B cell (primary cell): ENCODE results near the gene VANGL2. TPM values are rescaled to one million over a fixed set of nuclear protein-coding genes. Genes with fewer than 3 reads are reported as not detected.
A peak's percentile ranks its signal among the peaks of the same experiment; 100 is the strongest.

ENCODE experiments used
- ATAC-seq: fragments of 200-7000 bp; cut with Tn5 transposase; one replicate; pipeline ENCODE4 v1.10.0; 2021; ENCODE audit warnings: low read depth, mild to moderate bottlenecking, moderate number of reproducible peaks, moderate library complexity
- CTCF ChIA-PET: fragments of 350-600 bp; sonication (Branson Sonifier 250); formaldehyde crosslinking; loops from one replicate; lab custom pipeline; 2021; ENCODE audit warnings: antibody characterized with exemption, inconsistent platforms; lab: Charles Lee
- POLR2A ChIA-PET: fragments of 350-600 bp; sonication (Branson Sonifier 250); formaldehyde crosslinking; loops from one replicate; lab custom pipeline; 2021; ENCODE audit warnings: antibody characterized with exemption; lab: Charles Lee
- DNase-seq: peaks from one replicate; pipeline ENCODE4 v3.0.0; 2013
- H2AFZ ChIP-seq: 2 replicates; pipeline ENCODE4 v1.6.1; 2012; ENCODE audit warnings: mild to moderate bottlenecking, low read depth, low read length; ENCODE audit not compliant: insufficient read depth, poor library complexity, severe bottlenecking
- H3K27ac ChIP-seq, 2 donors: 1 replicate in 1 of 2; 2 replicates in 1 of 2; pipeline ENCODE4 v1.5.1; 2012 to 2013; ENCODE audit warnings: low read length in 2 of 2, mild to moderate bottlenecking in 2 of 2, moderate library complexity in 1 of 2
- H3K27me3 ChIP-seq, 4 experiments: fragments of 200-600 bp in 1 of 4; sonication (generic) in 1 of 4; replicated peaks in 1 of 4; 1 replicate in 2 of 4; 2 replicates in 2 of 4; pipeline versions ENCODE4 v1.6.1 to v1.7.0; 2013 to 2016; ENCODE audit warnings: low read length in 3 of 4, mild to moderate bottlenecking in 2 of 4, mixed read lengths in 1 of 4, moderate library complexity in 1 of 4; ENCODE audit not compliant: insufficient read depth in 4 of 4, control insufficient read depth in 3 of 4; ENCODE audit errors: control extremely low read depth in 1 of 4
- H3K36me3 ChIP-seq, 2 experiments: replicated peaks in 1 of 2; 1 replicate in 1 of 2; 2 replicates in 1 of 2; pipeline versions ENCODE4 v1.6.1 to v1.7.1; 2013; ENCODE audit warnings: low read length in 1 of 2; ENCODE audit not compliant: insufficient read depth in 2 of 2, control insufficient read depth in 1 of 2; ENCODE audit errors: control extremely low read depth in 1 of 2, extremely low read depth in 1 of 2
- H3K4me1 ChIP-seq, 2 donors: fragments of 200-600 bp in 1 of 2; sonication (generic) in 1 of 2; 1 replicate in 1 of 2; 2 replicates in 1 of 2; pipeline versions ENCODE4 v1.5.1 to v1.6.1; 2013 to 2017; ENCODE audit warnings: low read length in 2 of 2; ENCODE audit not compliant: control insufficient read depth in 2 of 2, insufficient read depth in 2 of 2
- H3K4me2 ChIP-seq: replicated peaks from 2 replicates; pipeline ENCODE3; 2012; ENCODE audit warnings: mild to moderate bottlenecking, low read depth, low read length; ENCODE audit not compliant: poor library complexity, severe bottlenecking
- H3K4me3 ChIP-seq, 5 experiments: fragments of 200-600 bp in 1 of 5; sonication (generic) in 1 of 5; 1 replicate in 3 of 5; 2 replicates in 2 of 5; pipeline versions ENCODE4 v1.5.1 to v1.7.0; 2011 to 2016; ENCODE audit warnings: low read length in 4 of 5, mild to moderate bottlenecking in 4 of 5, low read depth in 2 of 5, control low read depth in 1 of 5, moderate library complexity in 1 of 5; ENCODE audit not compliant: insufficient read depth in 1 of 5; ENCODE audit errors: control extremely low read depth in 1 of 5, extremely low read depth in 1 of 5
- H3K79me2 ChIP-seq: fragments of 200-600 bp; sonication (generic); one replicate; pipeline ENCODE4 v1.6.0; 2016; ENCODE audit warnings: low read length; ENCODE audit not compliant: control insufficient read depth, insufficient read depth
- H3K9ac ChIP-seq: fragments of 200-600 bp; sonication (generic); 2 replicates; pipeline ENCODE4 v1.6.1; 2017; ENCODE audit warnings: mild to moderate bottlenecking, low read length, moderate library complexity
- H3K9me3 ChIP-seq, 3 donors: one replicate each; pipeline versions ENCODE4 v1.6.1 to v1.7.1; 2013; ENCODE audit warnings: low read length in 2 of 3; ENCODE audit not compliant: control insufficient read depth in 2 of 3, insufficient read depth in 1 of 3; ENCODE audit errors: control extremely low read depth in 1 of 3
- H4K20me1 ChIP-seq: 2 replicates; pipeline ENCODE4 v1.6.0; 2012; ENCODE audit warnings: mild to moderate bottlenecking, low read length; ENCODE audit not compliant: insufficient read depth, control insufficient read depth, poor library complexity, severe bottlenecking
- H3K27ac Mint-ChIP-seq: one replicate; pipeline ENCODE4 v1.8.0; 2021; ENCODE audit warnings: mixed read lengths
- H3K27me3 Mint-ChIP-seq: one replicate; pipeline ENCODE4 v1.8.0; 2021; ENCODE audit warnings: mixed read lengths
- H3K4me1 Mint-ChIP-seq: one replicate; pipeline ENCODE4 v1.8.0; 2021; ENCODE audit warnings: mixed read lengths
- H3K4me3 Mint-ChIP-seq: one replicate; pipeline ENCODE4 v1.8.0; 2021; ENCODE audit warnings: mixed read lengths
- H3K9me3 Mint-ChIP-seq: one replicate; pipeline ENCODE4 v1.8.0; 2022; ENCODE audit warnings: mixed read lengths; ENCODE audit not compliant: insufficient read depth
- CTCF ChIP-seq: fragments of 200-600 bp; IDR thresholded peaks from one replicate; pipeline ENCODE4 v1.8.0; 2022; ENCODE audit warnings: antibody characterized with exemption, mild to moderate bottlenecking
- EZH2 ChIP-seq: IDR thresholded peaks from 2 replicates; pipeline ENCODE4 v1.6.1; 2012; ENCODE audit warnings: borderline replicate concordance, low read depth, mild to moderate bottlenecking, moderate library complexity, low read length; ENCODE audit not compliant: insufficient read depth, poor library complexity, severe bottlenecking
- WGBS: methylation state at CpG from one replicate; pipeline ENCODE4 v1.1.5; 2013; ENCODE audit warnings: missing lambda C conversion rate; ENCODE audit not compliant: insufficient coverage; 5-methylcytosine and 5-hydroxymethylcytosine counted together
- intact Hi-C: fragments of 100-400 bp; cut with micrococcal nuclease; formaldehyde crosslinking; loops from one replicate; pipeline ENCODE4 v1.10.0; 2022
- polyA plus RNA-seq: library from polyadenylated mRNA; depleted of rRNA; stranded (reverse); fragments of >200 nt; gene quantifications from 2 replicates; pipeline ENCODE4 v1.2.3, GENCODE V29; 2012
- total RNA-seq, 2 donors: library from RNA; stranded (reverse); fragments of 120-200 nt in 1 of 2; gene quantifications; 1 replicate in 1 of 2; 2 replicates in 1 of 2; pipeline versions ENCODE4 v1.2.3 to v1.2.4, GENCODE V29; 2013 to 2022

Gene VANGL2
- total and polyA plus RNA-seq, 2 donors (not counting 1 experiment from before 2014, with no cell fraction given): 0.48 to 14.4 TPM

GRCh38 chr1:160427625-160428024 is 27.3 kb downstream of the VANGL2 start:
- POLR2A ChIA-PET: no interaction called here
- DNase-seq (no peak), ATAC-seq (no peak)
- peak overlapping the region; percentile 88 to 89 for H3K27ac ChIP-seq
- TF ChIP-seq EZH2 (no peak), CTCF (no peak)
- Mint-ChIP-seq H3K4me1 (peaks cover 46% of the 10 kb centered on the region), H3K4me3 (no peak overlapping the region), H3K27ac (peak overlapping the region; percentile 70), H3K9me3 (no peaks in the 10 kb centered on the region), H3K27me3 (no peaks in the 10 kb centered on the region)
- 98% methylated on average over 7 of the region's 7 CpGs for WGBS
- H3K9ac ChIP-seq: no peak overlapping the region
- CTCF ChIA-PET: interaction anchor here (1.0 to 8.1 kb wide), 8 partner anchors 16 to 253 kb away, joined by 4 to 233 read pairs (median 13); no protein-coding TSS in a partner anchor
- intact Hi-C loops: loop anchor here (1.0 to 2.0 kb wide), 3 partner anchors 96 to 180 kb away; partner anchors contain the start of gene SLAMF6
- no peak overlapping the region for H2AFZ ChIP-seq
- H3K9me3 ChIP-seq: no peaks in the 10 kb centered on the region
- peaks cover 47 to 51% of the 10 kb centered on the region in 2 donors for H3K4me1 ChIP-seq
- H3K79me2 ChIP-seq: peaks cover 7% of the 10 kb centered on the region
- H3K4me2 ChIP-seq: peak overlapping the region; percentile 55
- no peaks in the 10 kb centered on the region for H3K36me3 ChIP-seq
- no peaks in the 10 kb centered on the region for H3K27me3 ChIP-seq
- no peak overlapping the region for H3K4me3 ChIP-seq
- H4K20me1 ChIP-seq: no peaks in the 10 kb centered on the region

DNA sequence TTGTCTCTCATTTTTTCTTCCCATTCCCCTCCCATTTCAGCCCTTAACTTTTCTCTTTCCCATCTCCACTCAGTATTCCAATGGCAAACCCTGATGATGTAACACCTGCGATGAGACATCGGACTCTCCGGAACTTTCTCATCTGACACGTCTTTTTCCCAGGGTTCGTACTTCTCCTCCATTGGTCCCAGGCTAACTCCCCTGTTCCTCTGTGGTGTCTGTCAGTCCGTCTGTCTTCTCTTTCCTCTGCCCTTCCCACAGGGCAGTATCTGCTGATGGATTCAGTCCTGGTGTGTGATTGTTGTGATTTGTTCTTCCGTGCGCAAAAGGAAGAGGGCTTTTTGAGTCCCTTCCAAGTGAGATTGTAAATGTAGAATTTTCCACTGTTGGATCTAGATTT is 27.7 kb downstream of the VANGL2 start:
- Histone ChIP-seq H3K27ac (peak overlapping the region; percentile 88 to 89), H3K79me2 (peaks cover 7% of the 10 kb centered on the region), H2AFZ (no peak overlapping the region), H4K20me1 (no peaks in the 10 kb centered on the region), H3K9ac (no peak overlapping the region), H3K9me3 (no peaks in the 10 kb centered on the region), H3K4me1 (peaks cover 51 to 55% of the 10 kb centered on the region in 2 donors), H3K27me3 (no peaks in the 10 kb centered on the region), H3K4me2 (peak overlapping the region; percentile 55), H3K36me3 (no peaks in the 10 kb centered on the region), H3K4me3 (no peak overlapping the region)
- Mint-ChIP-seq H3K9me3 (no peaks in the 10 kb centered on the region), H3K27me3 (no peaks in the 10 kb centered on the region), H3K4me3 (no peak overlapping the region), H3K4me1 (peaks cover 50% of the 10 kb centered on the region), H3K27ac (peak overlapping the region; percentile 70)
- POLR2A ChIA-PET: interaction anchor here (1.2 kb wide), 1 partner anchor 61 kb away, joined by 9 read pairs; no protein-coding TSS in a partner anchor
- intact Hi-C loops: loop anchor here (1.0 to 2.0 kb wide), 3 partner anchors 95 to 179 kb away; partner anchors contain the start of gene SLAMF6
- 92% methylated on average over 5 of the region's 8 CpGs for WGBS
- TF ChIP-seq EZH2 (no peak), CTCF (no peak)
- ATAC-seq (no peak), DNase-seq (no peak)
- CTCF ChIA-PET: interaction anchor here (0.8 to 8.1 kb wide), 44 partner anchors 9 to 563 kb away, joined by 3 to 233 read pairs (median 6); partner anchors contain the start of genes CD84, SLAMF1 and SLAMF6
